NB4 (cell line): ENCODE measurements around the gene LPCAT1.

Source experiments
- TF ChIP-seq, protein P1 (sequence below): IDR thresholded peaks from one replicate; pipeline ENCODE4 v1.5.1; 2012; ENCODE audit warnings: low read depth, low read length
- TF ChIP-seq, protein P2 (sequence below): IDR thresholded peaks from 2 replicates; pipeline ENCODE4 v1.6.1; 2011; ENCODE audit warnings: low read depth, low read length

DNA sequence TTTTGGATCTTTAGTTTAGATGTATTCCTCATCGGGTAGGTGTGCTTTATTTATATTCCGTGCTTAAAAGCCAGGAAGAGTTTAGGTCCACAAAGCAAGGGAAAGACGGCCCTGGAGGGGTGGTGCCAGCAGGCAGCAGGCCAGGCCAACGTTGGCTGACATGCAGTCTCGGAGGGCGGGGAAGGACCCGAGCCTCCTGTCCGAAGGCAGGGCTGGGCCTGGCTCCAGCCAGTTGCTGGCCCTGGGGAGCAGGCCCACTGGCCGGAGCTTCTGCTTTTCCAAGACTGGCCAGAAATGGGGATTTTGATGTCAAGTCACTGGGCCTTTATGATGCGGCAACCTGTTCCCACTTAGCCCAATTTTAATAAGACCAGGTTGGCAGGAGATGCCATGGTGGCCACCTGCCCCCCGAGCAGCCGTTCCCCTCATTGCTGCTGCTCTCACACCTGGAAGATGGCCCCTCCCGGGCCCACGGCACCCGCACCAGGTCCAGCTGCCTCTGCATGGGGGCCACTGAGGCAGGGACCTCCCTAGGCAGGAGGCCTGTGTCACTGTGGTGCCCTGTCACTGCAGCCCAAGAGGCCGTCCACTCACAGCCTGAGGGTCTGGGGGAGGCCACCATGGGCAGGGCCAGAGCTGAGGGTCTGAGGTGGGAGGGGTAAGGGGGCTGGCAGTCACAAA is 23.2 kb downstream of the LPCAT1 start:
- TF ChIP-seq, protein P1, sequence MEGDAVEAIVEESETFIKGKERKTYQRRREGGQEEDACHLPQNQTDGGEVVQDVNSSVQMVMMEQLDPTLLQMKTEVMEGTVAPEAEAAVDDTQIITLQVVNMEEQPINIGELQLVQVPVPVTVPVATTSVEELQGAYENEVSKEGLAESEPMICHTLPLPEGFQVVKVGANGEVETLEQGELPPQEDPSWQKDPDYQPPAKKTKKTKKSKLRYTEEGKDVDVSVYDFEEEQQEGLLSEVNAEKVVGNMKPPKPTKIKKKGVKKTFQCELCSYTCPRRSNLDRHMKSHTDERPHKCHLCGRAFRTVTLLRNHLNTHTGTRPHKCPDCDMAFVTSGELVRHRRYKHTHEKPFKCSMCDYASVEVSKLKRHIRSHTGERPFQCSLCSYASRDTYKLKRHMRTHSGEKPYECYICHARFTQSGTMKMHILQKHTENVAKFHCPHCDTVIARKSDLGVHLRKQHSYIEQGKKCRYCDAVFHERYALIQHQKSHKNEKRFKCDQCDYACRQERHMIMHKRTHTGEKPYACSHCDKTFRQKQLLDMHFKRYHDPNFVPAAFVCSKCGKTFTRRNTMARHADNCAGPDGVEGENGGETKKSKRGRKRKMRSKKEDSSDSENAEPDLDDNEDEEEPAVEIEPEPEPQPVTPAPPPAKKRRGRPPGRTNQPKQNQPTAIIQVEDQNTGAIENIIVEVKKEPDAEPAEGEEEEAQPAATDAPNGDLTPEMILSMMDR = no peak
- TF ChIP-seq, protein P2, sequence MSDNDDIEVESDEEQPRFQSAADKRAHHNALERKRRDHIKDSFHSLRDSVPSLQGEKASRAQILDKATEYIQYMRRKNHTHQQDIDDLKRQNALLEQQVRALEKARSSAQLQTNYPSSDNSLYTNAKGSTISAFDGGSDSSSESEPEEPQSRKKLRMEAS = no peak
